ENCODE results near the gene OR52N1.

Gene OR52N1

GRCh38 chr11:5737091-5737490 is 54.0 kb downstream of the OR52N1 start:
- TF ChIP-seq CTCF (conservative IDR thresholded peaks at IDR 0.05; ENCODE audit: low read depth, low read length) = no peak
- H3K4me3 ChIP-seq (ENCODE audit: low read depth, low read length) = no peak overlapping the region

More at GRCh38 chr11:5737091-5737490, 54.0 kb downstream of the OR52N1 start:
- peak; percentile 47 for DNase-seq (ENCODE audit: low read depth)

All from choroid plexus epithelial cell (primary cell).